Measurements from ENCODE around the gene ARHGEF1.
A peak's percentile ranks its signal among the peaks of the same experiment; 100 is the strongest.
"Not testable (repeated sequence)": the region's sequence is repeated elsewhere in the genome, so short reads cannot be mapped to it uniquely, and the experiment has no call there.

ARHGEF1 gene

DNA sequence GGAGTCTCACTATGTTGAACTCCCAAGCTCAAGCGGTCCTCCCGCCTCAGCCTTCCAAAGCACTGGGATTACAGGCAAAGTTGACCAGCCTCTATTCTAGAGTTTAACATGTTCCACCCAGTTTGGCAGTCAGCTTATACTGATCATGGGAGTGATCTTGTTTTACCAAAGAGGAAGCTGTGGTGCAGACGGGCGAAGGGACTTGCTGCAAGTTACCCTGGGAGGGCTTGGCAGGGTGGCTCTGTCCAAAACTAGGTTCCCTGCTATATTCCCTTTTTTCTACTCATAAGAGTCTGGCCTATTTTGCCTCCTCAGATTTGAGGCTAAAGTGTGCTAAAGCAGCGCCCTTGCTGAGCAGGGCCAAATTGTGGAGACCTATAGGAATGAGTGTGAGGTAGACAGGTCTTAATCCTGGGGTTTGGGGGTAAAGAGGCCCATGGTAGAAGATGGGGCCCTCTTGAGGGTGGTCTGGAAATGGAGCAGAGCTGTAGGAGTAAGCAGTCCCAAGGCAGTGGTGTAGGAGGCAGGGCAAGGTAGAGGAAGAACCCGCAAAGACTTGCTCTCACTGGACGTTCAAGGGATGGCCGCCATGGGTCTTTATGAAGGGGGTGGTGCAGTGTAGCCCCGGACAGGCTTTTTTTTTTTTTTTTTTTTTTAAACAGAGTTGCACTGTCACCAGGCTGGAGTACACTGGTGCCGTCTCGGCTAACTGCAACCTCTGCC is 19.6 kb upstream of the ARHGEF1 start:
- no peak for DNase-seq (ENCODE audit: low spot score)

DNA sequence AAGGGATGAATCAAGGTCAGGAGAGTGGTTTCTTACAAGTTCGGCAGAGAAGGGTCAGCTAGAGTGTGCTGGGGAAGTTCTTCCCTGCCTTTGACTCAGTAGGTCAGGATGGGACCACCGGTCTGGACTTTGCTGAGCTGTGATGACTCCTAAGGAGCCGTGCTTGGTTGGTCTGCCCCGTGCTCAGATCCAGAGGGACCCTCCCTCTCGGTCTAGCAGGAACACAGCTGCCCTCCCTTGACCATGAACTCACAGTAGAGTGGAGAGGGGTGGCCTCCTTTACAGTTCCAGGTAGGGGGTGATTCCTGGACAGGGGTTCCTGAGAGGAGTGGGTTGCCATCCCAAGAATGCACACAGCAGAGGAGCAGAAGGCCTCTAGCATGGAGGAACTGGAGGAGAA is 18.6 kb upstream of the ARHGEF1 start:
- no peak for DNase-seq (ENCODE audit: low spot score)

DNA sequence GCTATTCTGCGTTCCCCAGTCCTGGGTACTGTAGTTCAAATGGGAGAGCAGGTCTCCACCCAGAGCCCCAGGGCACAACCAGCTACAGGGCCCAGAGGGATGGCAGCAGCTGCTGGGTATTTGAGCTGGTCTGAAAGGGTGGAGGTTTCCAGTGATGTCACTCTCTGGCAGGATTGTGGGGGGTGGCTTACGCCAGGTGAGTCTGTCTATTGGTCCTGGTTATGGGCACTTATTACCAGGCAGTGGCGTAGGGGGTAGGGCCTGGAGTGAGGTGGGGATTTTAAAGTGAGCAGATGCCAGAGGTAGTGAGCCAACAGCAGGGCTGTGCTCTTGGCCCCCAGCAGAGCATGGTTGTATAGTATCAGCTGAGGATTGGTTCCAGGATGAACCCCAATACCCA is 16.7 kb upstream of the ARHGEF1 start:
- no peak for DNase-seq (ENCODE audit: low spot score)

DNA sequence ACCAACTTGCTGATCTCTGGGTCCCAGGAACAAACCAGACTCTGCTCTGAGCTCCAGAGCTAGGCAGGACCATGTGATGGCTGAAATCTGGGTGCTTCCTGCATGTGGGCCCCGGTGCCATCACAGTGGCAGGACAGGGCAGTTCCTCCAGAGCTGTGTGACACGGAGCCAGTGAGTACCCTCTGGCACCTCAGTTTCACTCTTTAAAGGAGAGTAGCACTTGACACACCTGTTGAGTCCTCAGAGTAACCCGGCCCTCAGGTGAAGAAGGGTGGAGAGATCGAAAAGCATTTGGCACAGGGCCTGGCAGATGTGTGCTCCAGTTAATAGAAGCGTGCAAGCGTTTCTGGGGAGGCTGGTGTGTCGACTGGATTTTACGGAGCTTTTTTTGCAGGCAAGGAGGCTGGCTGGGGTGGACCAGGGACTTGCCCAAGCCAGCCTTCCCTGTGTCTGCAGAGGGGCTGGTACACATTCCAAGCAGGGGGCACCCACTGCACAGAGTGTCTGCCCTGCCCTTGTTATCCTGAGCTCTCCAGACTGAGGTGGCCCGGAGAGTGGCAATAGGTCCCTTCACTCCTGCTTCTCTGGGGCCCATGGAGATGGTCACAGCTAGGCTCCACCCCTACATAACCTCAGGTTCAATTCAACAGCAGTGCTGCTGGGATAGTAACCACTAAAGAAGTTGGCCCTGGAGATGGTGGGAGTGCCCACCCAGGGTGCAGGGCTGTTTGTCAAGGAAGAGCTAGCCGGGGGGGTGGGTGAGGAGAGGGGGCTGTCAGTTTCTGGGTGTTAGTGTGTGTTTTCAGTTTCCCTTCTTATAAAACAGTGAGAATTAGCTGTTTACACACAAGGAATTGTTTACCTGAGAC is 14.6 kb upstream of the ARHGEF1 start:
- no peak for DNase-seq (ENCODE audit: low spot score)

DNA sequence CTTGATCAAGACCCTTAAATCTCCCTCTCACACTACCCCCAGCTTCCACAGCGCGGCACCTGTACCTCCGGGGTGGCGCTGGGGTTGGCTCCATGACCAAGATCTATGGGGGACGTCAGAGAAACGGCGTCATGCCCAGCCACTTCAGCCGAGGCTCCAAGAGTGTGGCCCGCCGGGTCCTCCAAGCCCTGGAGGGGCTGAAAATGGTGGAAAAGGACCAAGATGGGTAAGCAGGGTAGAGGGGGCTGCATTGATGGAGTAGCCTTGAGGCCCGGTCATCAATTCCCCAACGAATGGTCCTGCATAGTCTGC is 14.0 kb upstream of the ARHGEF1 start:
- DNase-seq (ENCODE audit: low spot score) = no peak

DNA sequence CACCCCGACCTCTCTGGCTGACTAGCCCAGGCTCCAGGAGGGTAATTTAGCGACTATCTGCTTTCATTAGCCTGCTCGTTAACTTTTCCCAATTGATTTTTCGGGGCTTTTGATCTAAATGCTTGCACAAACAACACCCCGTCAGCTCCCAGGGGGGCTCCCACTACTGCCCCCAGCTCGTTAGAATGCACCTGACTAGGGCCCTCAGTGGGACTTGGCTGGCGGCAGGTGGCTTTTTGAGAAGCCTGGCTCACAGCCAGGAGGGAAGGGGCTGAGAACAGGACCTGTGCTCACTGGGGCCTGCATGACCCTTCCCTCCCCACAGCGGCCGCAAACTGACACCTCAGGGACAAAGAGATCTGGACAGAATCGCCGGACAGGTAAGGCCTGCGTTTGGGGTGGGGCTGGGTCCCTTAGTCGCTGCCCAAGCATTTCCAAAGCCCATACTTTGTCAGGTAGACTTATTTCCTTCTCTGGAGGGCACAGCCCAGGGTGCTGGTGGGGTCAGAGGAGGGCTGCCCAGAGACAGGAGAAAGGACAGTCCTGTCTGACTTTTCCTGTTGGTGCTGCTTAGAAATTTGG is 13.5 kb upstream of the ARHGEF1 start:
- no peak for DNase-seq (ENCODE audit: low spot score)

DNA sequence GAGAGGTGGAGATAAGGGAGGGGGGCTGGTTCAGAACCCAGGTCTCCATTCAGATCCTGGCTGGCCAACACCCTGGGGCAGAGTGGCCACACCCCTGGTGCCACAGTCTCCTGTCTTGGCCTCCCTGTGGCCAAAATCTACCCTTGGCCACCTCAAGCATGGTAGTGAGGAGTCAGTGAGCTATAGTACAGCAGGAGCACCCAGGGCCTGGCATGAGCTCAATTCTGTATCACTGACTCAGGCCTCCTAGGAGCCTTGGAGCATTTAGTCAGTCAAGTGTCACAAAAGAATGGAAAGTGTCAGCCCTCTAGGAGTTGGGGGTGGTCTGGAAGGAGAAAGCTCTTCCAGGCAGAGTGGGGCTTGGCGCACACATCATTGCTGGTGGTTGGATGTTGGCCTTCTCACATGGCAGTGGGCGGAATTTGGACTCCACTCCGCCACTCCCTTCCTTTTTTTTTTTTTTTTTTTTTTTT is 12.5 kb upstream of the ARHGEF1 start:
- no peak for DNase-seq (ENCODE audit: low spot score)

DNA sequence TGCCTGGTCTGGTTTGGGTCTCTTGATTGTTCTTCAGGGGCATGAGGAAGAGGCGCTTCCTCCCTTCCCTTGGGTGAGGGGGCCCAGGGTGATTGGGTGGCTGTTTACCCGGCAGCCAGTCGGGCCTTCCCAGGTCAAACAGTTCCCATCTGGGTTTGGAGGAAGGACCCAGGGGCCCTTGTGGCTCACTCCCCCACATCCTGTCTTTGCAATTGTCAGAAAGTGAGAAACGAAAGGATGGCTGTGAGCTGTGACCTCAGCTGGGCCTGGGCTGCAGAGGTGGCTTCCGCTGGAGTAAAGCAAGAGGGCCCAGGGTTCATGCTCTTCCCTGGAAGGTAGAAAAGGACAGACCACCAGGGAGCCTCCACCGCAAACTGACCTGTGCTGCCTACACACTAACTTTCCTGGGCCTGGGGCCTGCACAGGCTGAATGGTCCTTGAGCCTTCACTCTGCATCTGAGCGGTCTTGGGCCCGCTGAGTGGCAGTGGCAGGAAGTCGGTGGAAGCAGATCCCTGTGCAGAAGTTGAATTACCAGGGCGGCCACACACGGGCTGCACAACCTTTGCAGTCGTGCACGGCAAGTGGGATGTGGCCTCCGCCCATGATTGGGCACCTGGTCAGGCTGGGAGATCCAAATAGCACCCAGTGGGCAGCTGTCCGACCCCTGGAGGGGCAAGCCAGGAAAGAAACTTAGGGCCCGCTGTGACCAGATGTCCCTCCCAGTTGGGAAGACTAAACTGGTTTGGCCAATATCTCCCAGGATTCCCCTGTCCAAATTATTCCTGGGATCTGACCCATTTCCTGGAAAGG is 11.2 kb upstream of the ARHGEF1 start:
- no peak for DNase-seq (ENCODE audit: low spot score)

DNA sequence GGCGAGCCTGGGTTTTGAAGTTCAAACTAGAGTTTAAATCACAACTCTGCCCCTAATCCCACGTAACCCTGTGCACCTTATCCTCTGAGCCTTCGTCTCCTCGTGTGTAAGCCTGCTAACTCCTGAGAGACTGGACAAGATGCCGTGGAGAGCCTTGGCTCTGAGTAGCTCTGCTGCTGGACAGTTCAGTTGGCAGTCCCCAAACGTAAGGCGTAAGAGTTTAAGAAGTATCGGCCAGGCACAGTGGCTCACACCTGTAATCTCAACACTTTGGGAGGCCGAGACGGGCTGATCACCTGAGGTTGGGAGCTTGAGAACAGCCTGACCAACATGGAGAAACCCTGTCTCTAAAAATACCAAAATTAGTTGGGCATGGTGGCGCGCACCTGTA is 10.6 kb upstream of the ARHGEF1 start:
- DNase-seq (ENCODE audit: low spot score) = no peak

DNA sequence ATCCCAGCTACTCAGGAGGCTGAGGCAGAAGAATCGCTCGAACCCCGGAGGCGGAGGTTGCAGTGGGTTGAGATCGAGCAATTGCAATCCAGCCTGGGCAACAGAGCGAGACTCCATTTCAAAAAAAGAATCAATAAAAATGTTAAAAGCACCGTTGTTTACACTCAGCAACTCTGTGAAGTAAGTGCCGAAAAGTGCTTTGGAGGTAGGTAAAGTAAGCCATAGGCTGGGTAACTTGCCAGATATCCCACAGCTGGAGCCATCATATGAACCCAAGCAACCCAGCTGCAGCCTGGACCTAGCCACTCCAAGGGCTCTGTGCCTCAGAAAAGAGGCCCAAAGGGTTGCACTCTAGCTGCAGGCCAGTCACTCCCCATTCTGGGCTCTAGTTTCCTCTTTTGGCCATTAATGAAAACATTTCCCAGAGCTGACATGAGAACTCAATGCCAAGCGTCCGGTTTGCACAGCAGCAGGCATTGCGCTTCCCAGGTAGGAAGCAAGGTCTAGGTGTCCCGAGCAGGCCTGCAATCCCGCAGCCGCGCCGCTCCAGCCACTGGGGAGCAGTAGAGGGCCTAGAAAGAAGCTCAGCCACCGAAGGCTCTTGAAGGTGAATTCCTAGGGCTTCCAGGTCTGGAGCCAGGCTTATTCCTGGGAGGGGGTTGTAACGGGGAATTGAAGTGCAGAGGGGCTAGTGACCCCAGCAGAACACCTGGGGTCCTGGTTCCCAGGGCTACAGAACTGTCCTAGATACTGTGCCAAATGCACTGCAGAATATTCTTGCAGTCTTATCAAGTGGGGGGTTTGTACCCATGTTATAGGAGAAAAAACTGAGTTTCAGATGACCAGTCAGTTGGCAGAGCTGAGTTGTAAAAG is 10.0 kb upstream of the ARHGEF1 start:
- peak; percentile 40 for DNase-seq (ENCODE audit: low spot score)

DNA sequence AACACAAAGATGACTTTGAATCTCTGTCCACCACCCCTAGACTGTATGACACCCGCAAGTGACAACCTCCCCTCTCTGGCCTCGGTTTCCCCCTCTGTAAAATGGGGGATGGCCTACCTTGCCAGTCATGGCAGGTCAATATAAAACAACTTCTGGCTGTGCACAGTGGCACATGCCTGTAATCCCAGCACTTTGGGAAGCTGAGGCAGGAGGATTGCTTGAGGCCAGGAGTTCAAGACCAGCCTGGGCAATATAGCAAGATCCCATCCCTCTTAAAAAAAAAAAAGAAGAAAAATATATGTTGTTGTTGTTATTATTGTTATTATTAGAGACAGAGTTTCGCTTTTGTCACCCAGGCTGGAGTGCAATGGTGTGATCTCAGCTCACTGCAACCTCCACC is 7.0 kb upstream of the ARHGEF1 start:
- not testable (repeated sequence) for DNase-seq (ENCODE audit: low spot score)

DNA sequence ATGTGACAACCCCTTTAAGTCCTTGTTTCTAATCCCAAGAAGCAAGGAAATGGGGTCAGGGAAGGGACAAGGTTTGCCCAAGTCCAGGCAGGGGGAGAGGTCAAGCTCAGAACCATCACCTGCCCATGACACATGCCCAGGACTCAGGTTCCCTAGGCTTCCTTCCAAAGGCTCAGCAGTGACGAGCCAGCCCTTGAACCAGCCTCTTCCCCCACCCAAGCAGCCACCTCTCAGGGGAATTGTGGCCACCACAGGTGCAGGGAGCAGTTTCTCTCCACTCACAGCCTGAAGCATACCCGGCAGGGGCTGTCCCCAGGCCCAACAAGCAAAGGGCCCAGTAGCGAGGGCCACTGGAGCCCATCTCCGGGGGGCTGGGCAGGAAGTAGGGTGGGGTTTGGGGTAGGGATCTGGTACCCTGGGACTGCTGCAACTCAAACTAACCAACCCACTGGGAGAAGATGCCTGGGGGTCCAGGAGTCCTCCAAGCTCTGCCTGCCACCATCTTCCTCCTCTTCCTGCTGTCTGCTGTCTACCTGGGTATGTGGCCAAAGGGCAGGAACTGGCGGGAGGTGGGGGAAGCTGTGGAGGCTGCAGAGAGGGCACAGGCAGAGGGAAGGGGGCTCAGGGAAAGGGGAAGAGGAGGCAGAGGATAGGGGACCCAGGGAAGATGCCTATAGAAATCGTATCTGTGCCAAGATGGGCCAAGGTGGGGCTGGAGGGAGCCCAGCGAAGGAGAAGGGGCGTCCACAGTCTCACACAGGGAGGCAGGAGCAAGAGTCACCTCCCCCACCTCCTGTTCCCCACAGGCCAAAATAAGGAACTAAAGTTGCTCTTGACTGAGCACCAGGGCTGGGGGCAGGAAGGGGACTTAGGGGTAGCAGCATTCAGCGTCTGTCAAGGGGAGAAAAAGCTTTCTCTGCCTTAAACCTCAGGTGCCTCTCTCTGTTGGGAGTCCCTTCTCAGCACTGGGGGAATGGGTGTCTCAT is 5.8 kb upstream of the ARHGEF1 start, which contains the start of gene CD79A:
Gene CD79A, plus strand, starts transcription at position 433 of the 986 bp plus-strand sequence. Its CDS starts 26 bp downstream, at position 459.
- DNase-seq (ENCODE audit: low spot score) = no peak

DNA sequence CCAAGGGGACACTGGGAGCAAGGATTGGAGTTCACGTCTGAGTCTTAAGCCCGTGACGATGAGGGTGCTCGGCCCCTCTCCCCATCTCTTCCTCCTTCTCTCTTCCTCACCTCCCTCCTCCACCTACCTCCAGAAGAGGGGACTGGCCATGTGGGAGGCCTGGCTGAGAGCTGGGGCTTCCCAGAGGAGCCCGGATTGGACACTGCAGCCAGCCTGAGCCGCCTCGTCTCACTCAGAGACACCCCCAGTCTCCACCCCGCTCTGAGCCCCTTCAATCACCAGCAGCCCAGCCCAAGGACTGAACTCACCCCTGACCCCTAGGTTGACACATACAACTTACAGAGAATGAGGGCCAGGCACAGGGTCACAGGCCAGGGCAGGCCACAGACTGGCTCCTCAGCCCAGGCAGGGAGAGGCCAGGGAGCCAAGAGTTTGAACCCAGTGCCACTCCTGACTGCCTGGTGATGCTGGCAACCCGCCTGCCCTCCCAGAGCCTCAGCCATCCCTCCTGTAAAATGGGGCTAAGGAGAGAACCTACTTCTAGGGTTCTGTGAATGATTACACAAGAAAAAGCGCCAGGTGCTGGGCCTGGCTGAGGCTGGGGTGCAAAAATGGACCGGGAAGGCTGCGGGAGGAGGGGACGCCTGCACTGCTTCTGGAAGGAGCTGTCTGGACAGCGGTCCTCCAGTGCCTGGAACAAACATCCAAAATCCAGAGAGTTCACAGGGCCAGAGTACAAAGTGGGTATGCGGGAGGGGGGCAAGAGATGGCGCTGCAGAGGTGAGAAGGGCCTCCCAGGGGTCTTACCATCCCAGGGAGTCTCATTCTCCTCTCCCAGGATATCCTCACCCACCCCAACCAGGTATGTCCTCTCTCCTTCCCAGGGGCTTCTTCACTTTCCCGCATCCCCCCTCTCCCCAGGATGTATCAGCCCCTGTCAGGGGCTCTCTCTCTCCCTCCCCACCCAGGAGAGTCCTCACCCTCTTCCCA is 4.8 kb upstream of the ARHGEF1 start:
- no peak for DNase-seq (ENCODE audit: low spot score)

DNA sequence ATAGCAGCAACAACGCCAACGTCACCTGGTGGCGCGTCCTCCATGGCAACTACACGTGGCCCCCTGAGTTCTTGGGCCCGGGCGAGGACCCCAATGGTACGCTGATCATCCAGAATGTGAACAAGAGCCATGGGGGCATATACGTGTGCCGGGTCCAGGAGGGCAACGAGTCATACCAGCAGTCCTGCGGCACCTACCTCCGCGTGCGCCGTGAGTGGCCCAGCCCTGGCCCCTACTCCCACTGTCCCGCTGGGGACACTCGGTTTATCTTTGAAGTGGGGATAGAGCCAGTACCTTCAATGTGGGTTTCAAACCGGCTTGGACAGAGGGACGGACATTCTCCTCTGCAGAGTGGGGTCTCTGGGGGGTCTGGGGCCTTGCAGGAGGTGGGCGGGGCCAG is 3.9 kb upstream of the ARHGEF1 start:
- no peak for DNase-seq (ENCODE audit: low spot score)

DNA sequence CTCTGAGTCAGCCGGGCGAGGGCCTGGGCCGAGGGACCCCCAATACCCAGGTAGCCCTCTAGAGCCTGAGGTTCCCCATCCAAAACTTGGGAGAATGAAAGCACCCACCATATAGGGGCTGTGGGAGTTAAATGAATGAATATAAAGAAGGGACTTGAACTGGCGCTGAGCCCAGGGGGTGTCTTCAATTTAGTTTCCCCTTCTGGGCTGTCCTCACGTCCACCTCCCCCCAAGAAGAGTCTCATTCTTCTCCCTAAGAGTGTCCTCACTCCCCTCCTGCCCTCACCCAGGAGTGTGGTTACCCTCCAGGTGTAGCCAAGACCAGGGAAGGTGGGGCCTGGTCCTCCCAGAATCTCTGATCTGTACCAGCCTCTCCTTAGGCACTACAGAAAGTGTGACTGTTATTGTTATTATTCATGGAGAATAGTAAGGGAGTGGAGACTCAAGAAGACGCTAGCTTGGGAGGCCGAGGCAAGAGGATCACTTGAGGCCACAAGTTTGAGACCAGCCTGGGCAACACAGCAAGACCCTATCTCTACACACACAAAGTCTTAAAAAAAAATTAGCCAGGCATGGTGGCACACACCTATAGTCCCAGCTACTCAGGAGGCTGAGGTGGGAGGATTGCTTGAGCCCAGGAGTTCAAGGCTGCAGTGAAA is 3.2 kb upstream of the ARHGEF1 start:
- no peak for DNase-seq (ENCODE audit: low spot score)

DNA sequence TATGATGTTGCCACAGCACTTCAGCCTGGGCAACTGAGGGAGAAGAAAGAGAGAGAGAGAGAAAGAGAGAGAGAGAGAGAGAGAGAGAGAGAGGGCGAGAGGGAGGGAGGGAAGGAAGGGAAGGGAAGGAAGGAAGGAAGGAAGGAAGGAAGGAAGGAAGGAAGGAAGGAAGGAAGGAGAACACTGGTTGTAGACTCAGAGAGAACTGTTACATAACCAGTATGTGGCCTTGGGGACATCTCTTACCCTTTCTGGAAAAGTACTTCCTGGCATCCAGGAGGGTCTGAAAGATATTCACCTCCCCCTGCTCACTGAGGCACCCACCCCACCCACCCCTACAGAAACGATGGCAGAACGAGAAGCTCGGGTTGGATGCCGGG is 2.7 kb upstream of the ARHGEF1 start:
- no peak for DNase-seq (ENCODE audit: low spot score)

DNA sequence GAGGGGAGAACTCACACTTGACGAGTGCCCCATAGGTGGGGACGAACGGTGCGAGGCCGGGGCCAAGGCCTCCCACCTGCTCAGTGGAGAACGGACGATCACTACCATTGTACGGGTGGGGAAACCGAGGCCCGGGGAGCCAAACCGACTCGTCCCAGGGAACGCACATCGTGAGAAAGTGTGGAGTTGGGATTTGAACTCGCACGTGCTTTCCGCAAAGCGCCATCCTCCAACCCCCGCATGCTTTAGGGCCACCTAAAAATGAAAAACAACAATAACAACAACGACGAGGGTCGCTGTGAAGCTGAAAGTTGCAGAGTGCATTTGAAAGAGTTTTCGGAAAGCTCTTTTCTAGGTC is 458 bp downstream of the ARHGEF1 start:
- no peak for DNase-seq (ENCODE audit: low spot score)
